ENCODE measurements around the gene NKD1. TPM values are rescaled to one million over a fixed set of nuclear protein-coding genes. Genes with fewer than 3 reads are reported as not detected.

NKD1 gene
- total RNA-seq, 6 experiments from 2014 or later: 0.69 to 2.6 (median 2.1) TPM

- H3K4me1 ChIP-seq: peaks cover 3 to 40% (median 14%) of the 10 kb centered on the region in 4 donors
- no peaks in the 10 kb centered on the region for H3K9me3 ChIP-seq
- intact Hi-C loops (cut with DNase I): no loop called here
- H3K4me3 ChIP-seq: no peak overlapping the region
- WGBS (ENCODE audit: insufficient coverage, low coverage, low lambda C conversion rate, missing lambda C conversion rate): 16% methylated on average over 4 of the region's 5 CpGs
- DNase-seq (no peak), ATAC-seq (peak in 1 of 4 donors; percentile 1)
- TF ChIP-seq CTCF (IDR thresholded peaks at IDR 0.05) (no peak), POLR2A (IDR thresholded peaks at IDR 0.05) (no peak)
- H3K27ac ChIP-seq: peak overlapping the region; percentile 12 to 85 (median 84)
- H3K36me3 ChIP-seq: no peaks in the 10 kb centered on the region
- H3K27me3 ChIP-seq: no peaks in the 10 kb centered on the region
These were observed 147.9 kb downstream of the NKD1 start for GRCh38 chr16:50696126-50696525.

DNA sequence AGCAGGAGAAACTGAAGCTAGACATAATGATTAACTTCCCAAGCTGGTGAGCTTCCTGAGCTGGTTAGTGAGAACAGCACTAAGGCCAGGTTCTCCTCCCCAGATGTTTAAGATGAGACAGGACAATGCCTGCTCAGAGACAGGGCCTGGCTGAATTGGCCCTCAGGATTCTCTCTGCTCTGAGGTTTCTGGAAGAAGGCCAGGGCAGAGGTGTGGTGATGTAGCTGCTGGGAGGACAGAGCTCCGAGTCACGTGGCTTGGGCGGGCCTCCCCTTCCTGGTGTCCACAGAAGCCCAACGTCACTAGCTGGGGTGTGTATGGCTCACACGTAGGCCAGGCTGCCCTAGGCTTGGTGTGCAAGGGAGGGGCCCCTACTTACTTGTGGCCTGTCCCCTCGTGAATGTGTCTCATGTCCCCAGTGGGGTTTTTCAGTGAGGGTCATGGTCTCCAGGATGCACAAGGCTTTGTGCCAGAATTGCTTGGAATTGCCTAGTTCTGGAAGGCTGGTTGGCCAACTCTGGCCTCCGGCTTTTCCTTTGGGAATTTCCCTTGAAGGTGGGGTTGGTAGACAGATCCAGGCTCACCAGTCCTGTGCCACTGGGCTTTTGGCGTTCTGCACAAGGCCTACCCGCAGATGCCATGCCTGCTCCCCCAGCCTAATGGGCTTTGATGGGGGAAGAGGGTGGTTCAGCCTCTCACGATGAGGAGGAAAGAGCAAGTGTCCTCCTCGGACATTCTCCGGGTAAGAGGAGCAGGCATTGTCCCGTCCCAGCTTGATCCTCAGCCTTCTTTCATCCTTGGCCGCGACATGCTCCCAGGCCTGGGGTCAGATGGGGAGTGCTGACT, 148.6 kb downstream of the NKD1 start:
- H3K4me1 ChIP-seq: peaks cover 3 to 40% (median 14%) of the 10 kb centered on the region in 4 donors
- DNase-seq: peak; percentile 94 to 97 (median 95)

DNA sequence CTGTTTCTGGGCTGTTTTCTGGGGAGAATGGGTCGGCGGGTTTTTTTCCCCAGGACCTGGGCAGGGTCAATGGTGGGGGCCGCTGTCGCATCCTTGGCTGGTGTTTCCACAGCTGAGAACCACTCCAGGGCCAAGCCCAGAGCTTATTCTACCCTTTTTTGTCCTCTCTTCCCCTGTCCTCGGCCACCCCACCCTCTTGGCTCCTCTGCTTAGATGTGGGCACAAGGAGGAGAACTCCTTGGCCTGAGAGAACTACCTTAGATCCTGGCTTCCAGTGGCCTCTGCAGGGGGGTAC, 149.2 kb downstream of the NKD1 start:
- peak overlapping the region; percentile 7 to 85 (median 84) for H3K27ac ChIP-seq

More for the DNA sequence above, 148.6 kb downstream of the NKD1 start:
- peak; percentile 72 to 82 (median 80) for ATAC-seq
- 20% methylated on average over 1 of the region's 15 CpGs for WGBS (ENCODE audit: insufficient coverage, low coverage, low lambda C conversion rate, missing lambda C conversion rate)
- intact Hi-C loops (cut with DNase I): no loop called here
- Histone ChIP-seq H3K36me3 (no peaks in the 10 kb centered on the region), H3K9me3 (no peaks in the 10 kb centered on the region), H3K27ac (peak overlapping the region; percentile 12 to 85 (median 84)), H3K4me3 (no peak overlapping the region), H3K27me3 (no peaks in the 10 kb centered on the region)
- TF ChIP-seq CTCF (IDR thresholded peaks at IDR 0.05) (no peak), POLR2A (IDR thresholded peaks at IDR 0.05) (peak; percentile 46)

More for the DNA sequence above, 149.2 kb downstream of the NKD1 start:
- no peak overlapping the region for H3K4me3 ChIP-seq
- 92% methylated on average over 2 of the region's 5 CpGs for WGBS (ENCODE audit: insufficient coverage, low coverage, low lambda C conversion rate, missing lambda C conversion rate)
- no peaks in the 10 kb centered on the region for H3K9me3 ChIP-seq
- no peak for DNase-seq
- intact Hi-C loops (cut with DNase I): no loop called here
- H3K4me1 ChIP-seq: peaks cover 3 to 40% (median 14%) of the 10 kb centered on the region in 4 donors
- no peaks in the 10 kb centered on the region for H3K27me3 ChIP-seq
- TF ChIP-seq POLR2A (IDR thresholded peaks at IDR 0.05): no peak
- TF ChIP-seq CTCF (IDR thresholded peaks at IDR 0.05): no peak
- ATAC-seq: no peak
- H3K36me3 ChIP-seq: no peaks in the 10 kb centered on the region
